Sigmoid colon (tissue), 4 donors: ENCODE results near the gene LPP.

Experiments used
- CTCF ChIP-seq, 4 experiments: fragments of 450-650 bp in 3 of 4; fragments of 200-600 bp in 1 of 4; IDR thresholded peaks; one replicate each; pipeline ENCODE4 v1.5.1; 2016 to 2019; ENCODE audit warnings: antibody characterized with exemption in 4 of 4, mild to moderate bottlenecking in 3 of 4, moderate library complexity in 2 of 4
- EP300 ChIP-seq, 4 donors: sonication (generic); formaldehyde crosslinking; IDR thresholded peaks; one replicate each; pipeline ENCODE4 v1.6.1; 2017; ENCODE audit warnings: antibody characterized with exemption in 4 of 4
- POLR2A ChIP-seq, 2 donors: fragments of 450-650 bp; IDR thresholded peaks; one replicate each; pipeline ENCODE4 v1.6.1; 2016; ENCODE audit warnings: antibody characterized with exemption in 2 of 2, mild to moderate bottlenecking in 2 of 2, moderate library complexity in 2 of 2

- TF ChIP-seq CTCF (IDR thresholded peaks at IDR 0.05) (no peak), POLR2A (IDR thresholded peaks at IDR 0.05) (no peak), EP300 (IDR thresholded peaks at IDR 0.05) (no peak)
Measured at GRCh38 chr3:188760408-188760807, 606.5 kb downstream of the LPP start.
